DND-41 (cell line): ENCODE measurements around the gene P2RY8.

Experiments
- ATAC-seq: fragments of 200-7000 bp; cut with Tn5 transposase; 3 replicates; pipeline ENCODE4 v1.9.1; 2021; ENCODE audit warnings: low read depth; ENCODE audit not compliant: insufficient read depth
- DNase-seq: peaks from one replicate; pipeline ENCODE4 v3.0.0-alpha.2; 2020
- H2AFZ ChIP-seq: 2 replicates; pipeline ENCODE4 v1.6.0; 2012; ENCODE audit warnings: low read depth, low read length
- H3K27ac ChIP-seq: 2 replicates; pipeline ENCODE4 v1.5.1; 2012; ENCODE audit warnings: low read length, inconsistent platforms
- H3K27me3 ChIP-seq: fragments of 200-600 bp; sonication (generic); 2 replicates; pipeline ENCODE4 v1.6.0; 2012; ENCODE audit warnings: low read length, mild to moderate bottlenecking, inconsistent platforms; ENCODE audit not compliant: insufficient read depth, poor library complexity
- H3K36me3 ChIP-seq: 2 replicates; pipeline ENCODE4 v1.5.1; 2012; ENCODE audit warnings: low read length, inconsistent platforms; ENCODE audit not compliant: insufficient read depth
- H3K4me1 ChIP-seq: 2 replicates; pipeline ENCODE4 v1.5.1; 2012; ENCODE audit warnings: mild to moderate bottlenecking, low read length; ENCODE audit not compliant: insufficient read depth
- H3K4me2 ChIP-seq: 2 replicates; pipeline ENCODE4 v1.6.0; 2012; ENCODE audit warnings: mild to moderate bottlenecking, moderate library complexity, low read length, inconsistent platforms; ENCODE audit not compliant: insufficient read depth
- H3K4me3 ChIP-seq, 2 experiments: fragments of 200-600 bp in 1 of 2; shearing (Covaris generic) in 1 of 2; 2 replicates each; pipeline ENCODE4 v1.5.1; 2012 to 2016; ENCODE audit warnings: inconsistent platforms in 2 of 2, low read length in 2 of 2, mild to moderate bottlenecking in 2 of 2, low read depth in 1 of 2, moderate library complexity in 1 of 2
- H3K79me2 ChIP-seq: 2 replicates; pipeline ENCODE4 v1.6.0; 2012; ENCODE audit warnings: low read length, inconsistent platforms; ENCODE audit not compliant: insufficient read depth
- H3K9ac ChIP-seq: 2 replicates; pipeline ENCODE4 v1.6.0; 2012; ENCODE audit warnings: low read depth, mild to moderate bottlenecking, inconsistent platforms, low read length, moderate library complexity
- H3K9me3 ChIP-seq: 2 replicates; pipeline ENCODE4 v1.5.1; 2012; ENCODE audit warnings: low read length, moderate library complexity, mild to moderate bottlenecking, inconsistent platforms; ENCODE audit not compliant: insufficient read depth, severe bottlenecking
- H4K20me1 ChIP-seq: 2 replicates; pipeline ENCODE4 v1.6.0; 2012; ENCODE audit warnings: low read length; ENCODE audit not compliant: insufficient read depth
- CTCF ChIP-seq: IDR thresholded peaks from 2 replicates; pipeline ENCODE4 v1.5.1; 2012; ENCODE audit warnings: borderline replicate concordance, low read length, moderate library complexity, mild to moderate bottlenecking; ENCODE audit not compliant: poor library complexity, severe bottlenecking; ENCODE audit errors: extremely low read depth
- EZH2 ChIP-seq: IDR thresholded peaks from 3 replicates; pipeline ENCODE4 v1.6.1; 2012; ENCODE audit warnings: borderline replicate concordance, low read depth, mild to moderate bottlenecking, moderate library complexity, low read length, inconsistent platforms; ENCODE audit not compliant: severe bottlenecking

Gene P2RY8

GRCh38 chrX:1477229-1477628 is 59.8 kb downstream of the P2RY8 start:
- Histone ChIP-seq H3K4me1 (peaks cover 54% of the 10 kb centered on the region), H3K9me3 (peaks cover 12% of the 10 kb centered on the region), H3K27me3 (no peaks in the 10 kb centered on the region), H3K4me2 (no peak overlapping the region), H4K20me1 (peaks cover 6% of the 10 kb centered on the region; the same call in 1 of the 2 replicates), H3K9ac (no peak overlapping the region), H3K27ac (no peak overlapping the region; the same call in 1 of the 2 replicates), H2AFZ (no peak overlapping the region), H3K79me2 (peaks cover 88% of the 10 kb centered on the region), H3K4me3 (no peak overlapping the region), H3K36me3 (peaks cover 75% of the 10 kb centered on the region)
- TF ChIP-seq EZH2 (no peak), CTCF (no peak)
- DNase-seq (no peak), ATAC-seq (no peak)

- peaks cover 12% of the 10 kb centered on the region for H3K9me3 ChIP-seq
- H3K27me3 ChIP-seq = no peaks in the 10 kb centered on the region
- H3K4me3 ChIP-seq = no peak overlapping the region
- peaks cover 93% of the 10 kb centered on the region for H3K79me2 ChIP-seq
- H3K36me3 ChIP-seq = peaks cover 75% of the 10 kb centered on the region
- H3K27ac ChIP-seq = no peak overlapping the region
- H4K20me1 ChIP-seq = peaks cover 11% of the 10 kb centered on the region; the same call in 1 of the 2 replicates
- ATAC-seq (no peak), DNase-seq (peak; percentile 4)
- TF ChIP-seq EZH2 (no peak), CTCF (no peak)
- H3K4me2 ChIP-seq = no peak overlapping the region
- no peak overlapping the region for H3K9ac ChIP-seq
- peaks cover 54% of the 10 kb centered on the region for H3K4me1 ChIP-seq
- H2AFZ ChIP-seq = no peak overlapping the region
Measured at GRCh38 chrX:1476682-1477081, 60.3 kb downstream of the P2RY8 start.

GRCh38 chrX:1475881-1476280 is 61.1 kb downstream of the P2RY8 start:
- Histone ChIP-seq H3K4me1 (peaks cover 54% of the 10 kb centered on the region), H3K4me3 (no peak overlapping the region), H3K36me3 (peaks cover 71% of the 10 kb centered on the region), H3K27ac (peak overlapping the region; percentile 36; the same call in 1 of the 2 replicates), H3K27me3 (no peaks in the 10 kb centered on the region), H3K9me3 (peaks cover 12% of the 10 kb centered on the region), H3K79me2 (peaks cover 96% of the 10 kb centered on the region), H4K20me1 (peaks cover 13% of the 10 kb centered on the region; the same call in 1 of the 2 replicates), H3K9ac (no peak overlapping the region), H3K4me2 (no peak overlapping the region), H2AFZ (no peak overlapping the region)
- ATAC-seq (no peak), DNase-seq (peak; percentile 2)
- no peak for TF ChIP-seq CTCF
- TF ChIP-seq EZH2 = no peak
